Immature natural killer cell (primary cell): ENCODE measurements around the gene PLCH1. TPM values are rescaled to one million over a fixed set of nuclear protein-coding genes. Genes with fewer than 3 reads are reported as not detected.

Experiments
- DNase-seq, 3 donors: peaks; one replicate each; pipeline ENCODE4 v3.0.0; 2022; ENCODE audit warnings: mixed read lengths in 1 of 3
- H3K27ac Mint-ChIP-seq, 6 donors: one replicate each; pipeline ENCODE4 v1.8.0; 2020; ENCODE audit warnings: mixed read lengths in 6 of 6, mild to moderate bottlenecking in 5 of 6, inconsistent platforms in 4 of 6, moderate library complexity in 3 of 6
- H3K27me3 Mint-ChIP-seq, 3 donors: one replicate each; pipeline ENCODE4 v1.8.0; 2020 to 2021; ENCODE audit warnings: low read depth in 3 of 3, mild to moderate bottlenecking in 3 of 3, mixed read lengths in 3 of 3, moderate library complexity in 3 of 3, inconsistent platforms in 1 of 3
- H3K36me3 Mint-ChIP-seq, 3 donors: one replicate each; pipeline ENCODE4 v1.8.0; 2020; ENCODE audit warnings: mixed read lengths in 3 of 3, inconsistent platforms in 2 of 3, mild to moderate bottlenecking in 2 of 3
- H3K4me1 Mint-ChIP-seq, 2 donors: one replicate each; pipeline ENCODE4 v1.8.0; 2020; ENCODE audit warnings: inconsistent platforms in 2 of 2, mild to moderate bottlenecking in 2 of 2, mixed read lengths in 2 of 2, moderate library complexity in 1 of 2
- H3K4me3 Mint-ChIP-seq, 5 donors: one replicate each; pipeline ENCODE4 v1.8.0; 2020; ENCODE audit warnings: mild to moderate bottlenecking in 5 of 5, mixed read lengths in 5 of 5, inconsistent platforms in 3 of 5, moderate library complexity in 3 of 5
- H3K9me3 Mint-ChIP-seq, 6 donors: one replicate each; pipeline ENCODE4 v1.8.0; 2020; ENCODE audit warnings: mild to moderate bottlenecking in 6 of 6, mixed read lengths in 6 of 6, inconsistent platforms in 4 of 6, moderate library complexity in 3 of 6
- polyA plus RNA-seq, 3 donors: library from polyadenylated mRNA; unstranded; fragments of 300-500 nt; fragmentation: Illumina TruSeq; gene quantifications; one replicate each; pipeline ENCODE4 v1.2.3, GENCODE V29; 2021

PLCH1 gene
- polyA plus RNA-seq, 3 donors from 2014 or later: 0.11 TPM; not detected in 2

DNA sequence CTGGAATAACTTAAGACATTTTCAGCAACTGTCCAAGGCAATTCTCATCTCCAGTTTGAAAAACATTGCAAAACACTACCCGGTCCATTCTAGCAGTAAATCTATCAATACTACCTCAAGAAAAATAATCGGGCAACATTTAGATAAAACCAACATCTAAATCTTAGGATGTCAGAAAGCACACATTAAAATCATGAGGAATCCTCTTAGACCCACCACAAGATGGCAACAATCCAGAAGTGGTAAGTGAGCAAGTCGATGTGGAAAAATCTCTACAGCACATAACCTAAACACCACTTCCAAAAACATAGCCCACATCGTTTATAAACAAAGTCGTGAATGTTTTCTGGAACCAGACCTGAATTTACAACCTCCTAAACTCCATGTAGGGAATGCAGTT is 5.7 kb downstream of the PLCH1 start:
- H3K36me3 Mint-ChIP-seq: no peaks in the 10 kb centered on the region
- H3K4me3 Mint-ChIP-seq: no peak overlapping the region
- DNase-seq: no peak
- H3K27me3 Mint-ChIP-seq: peaks cover 5 to 22% (median 12%) of the 10 kb centered on the region in 3 donors
- H3K4me1 Mint-ChIP-seq: peaks cover 5 to 7% of the 10 kb centered on the region in 2 donors
- no peaks in the 10 kb centered on the region for H3K9me3 Mint-ChIP-seq
- no peak overlapping the region for H3K27ac Mint-ChIP-seq

DNA sequence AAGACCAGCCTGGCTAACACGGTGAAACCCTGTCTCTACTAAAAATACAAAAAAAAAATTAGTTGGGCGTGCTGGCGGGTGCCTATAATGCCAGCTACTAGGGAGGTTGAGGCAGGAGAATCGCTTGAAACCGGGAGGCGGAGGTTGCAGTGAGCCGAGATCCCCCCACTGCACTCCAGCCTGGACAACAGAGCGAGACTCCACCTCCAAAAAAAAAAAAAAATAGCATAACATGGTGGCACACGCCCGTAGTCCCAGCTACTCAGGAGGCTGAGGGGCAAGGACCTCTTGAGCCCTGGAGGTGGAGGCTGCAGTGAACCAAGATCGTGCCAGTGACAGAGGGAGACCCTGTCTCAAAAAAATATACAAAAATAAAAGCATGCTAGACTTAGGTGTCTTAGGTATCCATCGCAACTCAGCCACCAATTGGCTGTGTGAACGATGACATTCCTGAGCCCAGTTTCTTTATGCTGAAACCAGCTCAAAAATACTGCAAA is 6.2 kb downstream of the PLCH1 start:
- no peak overlapping the region for H3K27ac Mint-ChIP-seq
- peaks cover under 1 to 1% of the 10 kb centered on the region in 2 donors for H3K4me1 Mint-ChIP-seq
- peaks cover 6 to 18% (median 11%) of the 10 kb centered on the region in 3 donors for H3K27me3 Mint-ChIP-seq
- DNase-seq: no peak
- H3K36me3 Mint-ChIP-seq: no peaks in the 10 kb centered on the region
- H3K9me3 Mint-ChIP-seq: no peaks in the 10 kb centered on the region
- H3K4me3 Mint-ChIP-seq: no peak overlapping the region

DNA sequence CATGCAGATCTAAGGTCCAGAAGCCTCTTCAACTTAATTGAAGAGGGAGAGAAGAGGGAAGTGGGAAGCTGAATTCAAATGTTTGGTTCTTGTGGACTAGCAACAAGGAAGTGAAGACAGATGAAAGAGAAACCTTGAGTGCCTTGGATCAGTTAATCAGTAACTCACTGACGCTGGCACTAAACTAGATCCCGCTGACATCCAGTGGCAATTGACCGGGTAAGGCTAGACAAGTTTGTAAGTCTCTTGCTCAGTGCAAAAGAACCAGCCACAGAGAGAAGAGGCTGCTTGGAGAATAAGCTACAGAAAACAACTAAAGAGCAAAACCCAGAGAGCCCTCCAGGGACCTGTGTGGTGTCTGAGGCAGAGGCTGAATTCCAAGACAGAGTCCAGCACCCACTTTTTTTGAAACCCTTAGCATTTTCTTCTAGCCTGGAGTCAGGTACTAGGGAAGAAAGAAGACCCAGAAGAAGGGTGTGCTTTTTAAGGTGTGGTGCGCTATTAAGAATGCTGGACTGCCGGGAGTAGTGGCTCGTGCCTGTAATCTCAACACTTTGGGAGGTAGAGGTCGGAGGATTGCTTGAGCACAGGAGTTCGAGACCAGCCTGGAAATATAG is 6.9 kb downstream of the PLCH1 start:
- H3K4me1 Mint-ChIP-seq: no peaks in the 10 kb centered on the region
- H3K27me3 Mint-ChIP-seq: peaks cover 7 to 16% (median 7%) of the 10 kb centered on the region in 3 donors
- no peak for DNase-seq
- no peak overlapping the region for H3K4me3 Mint-ChIP-seq
- H3K27ac Mint-ChIP-seq: no peak overlapping the region
- H3K9me3 Mint-ChIP-seq: no peaks in the 10 kb centered on the region
- H3K36me3 Mint-ChIP-seq: no peaks in the 10 kb centered on the region

DNA sequence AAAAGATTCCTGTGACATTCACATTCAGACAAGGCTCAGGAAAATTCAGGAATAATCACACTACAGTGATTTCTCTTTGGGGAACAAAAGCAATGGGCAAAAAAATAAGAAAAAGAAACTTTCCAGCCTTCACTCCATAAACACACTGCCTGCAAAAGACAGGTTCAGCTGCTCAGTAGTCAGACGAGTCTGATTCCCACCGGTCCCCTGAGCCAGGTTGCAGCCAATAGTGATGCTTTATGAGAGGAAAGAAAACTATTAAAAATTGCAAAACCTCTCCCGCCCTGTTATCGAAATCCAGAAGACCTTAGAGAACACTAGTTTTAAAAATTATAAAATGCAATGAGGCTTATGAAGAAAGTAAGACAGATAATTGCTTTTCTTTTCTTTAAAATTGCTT is 8.5 kb downstream of the PLCH1 start:
- peaks cover 2 to 7% (median 7%) of the 10 kb centered on the region in 3 donors for H3K27me3 Mint-ChIP-seq
- H3K9me3 Mint-ChIP-seq: no peaks in the 10 kb centered on the region
- H3K4me1 Mint-ChIP-seq: no peaks in the 10 kb centered on the region
- no peak overlapping the region for H3K4me3 Mint-ChIP-seq
- no peak overlapping the region for H3K27ac Mint-ChIP-seq
- no peak for DNase-seq
- no peaks in the 10 kb centered on the region for H3K36me3 Mint-ChIP-seq

DNA sequence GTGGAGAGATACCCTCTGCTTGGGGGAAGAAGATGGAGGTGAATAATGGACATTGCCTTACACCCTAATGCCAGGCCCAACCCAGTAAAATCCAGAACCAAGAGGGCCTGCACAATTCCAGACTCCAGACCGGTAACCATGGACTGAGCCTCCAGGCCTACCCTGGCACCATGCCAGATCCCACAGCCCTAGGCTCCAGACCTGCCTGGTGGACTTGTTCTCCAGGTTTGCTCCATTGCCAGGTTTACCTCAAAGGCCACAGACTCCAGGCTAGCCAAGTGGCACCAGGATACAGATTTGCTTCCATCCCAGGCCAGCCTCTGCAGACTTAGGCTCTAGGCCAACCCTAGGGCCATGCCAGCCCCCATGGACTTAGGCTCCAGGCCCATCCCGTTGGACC is 14.0 kb downstream of the PLCH1 start:
- DNase-seq: no peak
- no peak overlapping the region for H3K4me3 Mint-ChIP-seq
- H3K9me3 Mint-ChIP-seq: no peaks in the 10 kb centered on the region
- no peak overlapping the region for H3K27ac Mint-ChIP-seq
- H3K27me3 Mint-ChIP-seq: peaks cover 2 to 4% (median 3%) of the 10 kb centered on the region in 3 donors
- no peaks in the 10 kb centered on the region for H3K4me1 Mint-ChIP-seq
- H3K36me3 Mint-ChIP-seq: no peaks in the 10 kb centered on the region

DNA sequence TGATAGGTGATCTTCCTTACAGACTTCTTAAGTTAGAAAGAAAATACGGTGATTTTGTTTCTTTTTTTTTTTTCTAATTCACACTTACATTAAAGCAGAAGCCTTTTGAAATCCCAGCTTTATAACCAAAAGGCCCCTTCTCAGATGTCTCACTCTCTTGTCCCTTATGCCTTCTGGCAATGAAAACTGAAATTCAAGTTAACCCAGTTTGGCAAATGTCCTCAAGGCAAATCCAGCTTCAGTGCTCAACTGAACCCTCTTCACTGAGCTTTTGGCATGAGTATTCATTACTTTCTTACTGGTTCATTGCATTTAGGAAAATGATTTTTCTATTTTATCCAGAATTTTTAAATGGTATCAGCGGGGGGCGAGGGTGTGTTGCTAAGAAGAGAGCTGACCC is 17.0 kb downstream of the PLCH1 start:
- peaks cover 0 to 6% (median 0%) of the 10 kb centered on the region in 6 donors for H3K9me3 Mint-ChIP-seq
- H3K27ac Mint-ChIP-seq: no peak overlapping the region
- H3K27me3 Mint-ChIP-seq: peaks cover 0 to 6% (median 3%) of the 10 kb centered on the region in 3 donors
- no peak overlapping the region for H3K4me3 Mint-ChIP-seq
- H3K36me3 Mint-ChIP-seq: no peaks in the 10 kb centered on the region
- H3K4me1 Mint-ChIP-seq: no peaks in the 10 kb centered on the region
- DNase-seq: no peak

DNA sequence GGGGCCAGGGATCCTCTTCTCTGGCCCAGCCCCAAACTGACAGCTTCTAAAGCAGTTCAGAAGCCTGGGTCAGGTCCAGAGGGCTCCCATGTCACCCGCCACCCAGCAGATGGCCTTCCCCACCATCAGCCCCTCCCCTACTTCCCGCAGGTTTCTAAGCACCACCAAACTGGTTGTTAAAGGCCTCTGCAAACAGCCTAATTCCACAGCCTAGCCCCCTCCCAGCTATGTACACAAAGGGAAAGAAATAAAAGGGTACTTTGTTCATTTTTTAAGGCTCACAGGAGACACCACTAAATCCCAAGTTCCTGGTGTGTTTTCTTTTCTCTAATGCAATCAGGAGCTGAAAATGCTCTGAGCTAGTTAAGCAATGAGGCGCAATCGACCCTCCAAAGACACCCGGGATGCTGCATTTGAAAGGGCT is 30.6 kb downstream of the PLCH1 start:
- no peak overlapping the region for H3K4me3 Mint-ChIP-seq
- H3K27ac Mint-ChIP-seq: no peak overlapping the region
- H3K36me3 Mint-ChIP-seq: peaks cover 0 to 7% (median 0%) of the 10 kb centered on the region in 3 donors
- H3K27me3 Mint-ChIP-seq: no peaks in the 10 kb centered on the region
- no peak for DNase-seq
- no peaks in the 10 kb centered on the region for H3K4me1 Mint-ChIP-seq
- peaks cover 0 to 10% (median 7%) of the 10 kb centered on the region in 6 donors for H3K9me3 Mint-ChIP-seq

DNA sequence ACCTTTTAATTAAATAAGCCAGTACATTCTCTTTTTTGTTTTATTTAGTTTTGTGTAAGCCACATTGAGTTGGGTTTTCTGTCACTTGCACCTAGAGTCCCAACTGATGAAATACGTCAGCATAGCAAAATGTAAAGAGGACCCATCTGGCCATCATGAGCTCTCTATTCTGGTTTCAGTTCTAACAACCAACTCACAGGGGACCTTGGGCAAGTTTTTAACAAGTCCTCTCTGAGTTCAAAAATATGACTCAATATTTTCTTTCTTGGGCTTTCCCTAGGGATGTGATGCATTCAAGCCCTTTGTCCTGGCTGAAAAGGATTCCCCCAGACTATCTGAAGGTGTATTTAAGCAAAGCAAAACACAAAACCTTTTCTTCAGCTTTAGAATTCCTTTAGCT is 32.9 kb downstream of the PLCH1 start:
- Mint-ChIP-seq H3K4me1 (no peaks in the 10 kb centered on the region), H3K36me3 (no peaks in the 10 kb centered on the region), H3K4me3 (no peak overlapping the region), H3K9me3 (no peaks in the 10 kb centered on the region), H3K27me3 (no peaks in the 10 kb centered on the region), H3K27ac (no peak overlapping the region)
- DNase-seq: no peak

DNA sequence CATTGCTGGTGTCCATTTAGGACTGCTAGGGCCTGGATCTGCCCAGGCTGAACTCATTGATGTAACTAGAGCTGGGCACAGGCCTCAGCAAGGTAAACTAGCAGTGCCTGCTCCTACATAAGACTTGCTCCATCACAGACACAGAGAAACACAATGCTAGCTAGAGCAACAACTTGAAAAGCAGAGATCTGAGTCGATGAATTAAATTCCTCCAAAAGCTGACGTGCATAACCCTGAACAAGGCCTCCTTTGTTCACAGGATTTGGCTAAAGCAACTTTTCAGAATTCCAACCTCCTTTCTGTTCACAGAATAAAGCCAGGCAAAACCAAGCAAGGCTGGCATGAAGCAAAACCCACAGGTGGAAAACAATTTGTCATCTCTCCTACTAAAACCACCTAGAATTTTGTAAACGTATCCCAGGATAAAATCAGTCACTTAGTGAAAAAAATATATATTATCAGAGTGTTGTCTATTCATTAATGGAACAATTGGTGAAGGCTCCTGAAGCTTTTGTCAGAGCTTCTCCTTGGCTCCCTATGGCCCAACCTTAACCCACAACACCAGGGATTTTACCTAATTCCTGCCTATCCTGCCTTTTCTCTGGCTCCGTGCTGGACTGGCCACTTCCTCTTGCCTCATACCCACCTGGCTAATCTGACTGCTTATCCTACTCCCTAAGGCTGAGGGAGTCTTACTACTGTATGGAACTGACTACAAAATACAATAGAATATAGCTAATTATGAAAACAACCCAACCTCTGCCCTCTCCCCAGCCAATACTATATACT is 39.9 kb downstream of the PLCH1 start:
- H3K27ac Mint-ChIP-seq: no peak overlapping the region
- no peaks in the 10 kb centered on the region for H3K36me3 Mint-ChIP-seq
- peaks cover 0 to 4% (median 0%) of the 10 kb centered on the region in 3 donors for H3K27me3 Mint-ChIP-seq
- no peaks in the 10 kb centered on the region for H3K9me3 Mint-ChIP-seq
- DNase-seq: no peak
- no peaks in the 10 kb centered on the region for H3K4me1 Mint-ChIP-seq
- no peak overlapping the region for H3K4me3 Mint-ChIP-seq

DNA sequence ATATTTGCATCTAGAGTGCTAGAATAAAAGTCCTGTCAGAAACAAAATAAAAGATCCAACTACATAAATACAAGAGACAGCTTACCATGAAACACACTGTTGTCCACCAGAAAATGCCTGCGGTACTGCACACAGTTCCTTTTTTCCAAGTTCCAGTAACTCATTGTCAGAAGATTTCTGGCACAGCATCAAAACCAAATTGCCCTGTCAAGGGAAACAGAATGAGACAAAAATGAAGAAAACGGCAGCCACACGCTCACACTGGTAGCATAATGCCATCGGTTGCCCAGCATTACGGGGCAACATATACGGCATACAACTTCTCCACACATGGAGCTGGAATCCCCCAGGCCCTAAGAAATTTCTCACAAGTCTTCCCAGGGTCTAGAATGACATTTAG is 40.8 kb downstream of the PLCH1 start:
- DNase-seq: no peak
- Mint-ChIP-seq H3K36me3 (no peaks in the 10 kb centered on the region), H3K4me3 (no peak overlapping the region), H3K9me3 (no peaks in the 10 kb centered on the region), H3K27ac (no peak overlapping the region), H3K4me1 (no peaks in the 10 kb centered on the region), H3K27me3 (peaks cover 0 to 4% (median 0%) of the 10 kb centered on the region in 3 donors)

DNA sequence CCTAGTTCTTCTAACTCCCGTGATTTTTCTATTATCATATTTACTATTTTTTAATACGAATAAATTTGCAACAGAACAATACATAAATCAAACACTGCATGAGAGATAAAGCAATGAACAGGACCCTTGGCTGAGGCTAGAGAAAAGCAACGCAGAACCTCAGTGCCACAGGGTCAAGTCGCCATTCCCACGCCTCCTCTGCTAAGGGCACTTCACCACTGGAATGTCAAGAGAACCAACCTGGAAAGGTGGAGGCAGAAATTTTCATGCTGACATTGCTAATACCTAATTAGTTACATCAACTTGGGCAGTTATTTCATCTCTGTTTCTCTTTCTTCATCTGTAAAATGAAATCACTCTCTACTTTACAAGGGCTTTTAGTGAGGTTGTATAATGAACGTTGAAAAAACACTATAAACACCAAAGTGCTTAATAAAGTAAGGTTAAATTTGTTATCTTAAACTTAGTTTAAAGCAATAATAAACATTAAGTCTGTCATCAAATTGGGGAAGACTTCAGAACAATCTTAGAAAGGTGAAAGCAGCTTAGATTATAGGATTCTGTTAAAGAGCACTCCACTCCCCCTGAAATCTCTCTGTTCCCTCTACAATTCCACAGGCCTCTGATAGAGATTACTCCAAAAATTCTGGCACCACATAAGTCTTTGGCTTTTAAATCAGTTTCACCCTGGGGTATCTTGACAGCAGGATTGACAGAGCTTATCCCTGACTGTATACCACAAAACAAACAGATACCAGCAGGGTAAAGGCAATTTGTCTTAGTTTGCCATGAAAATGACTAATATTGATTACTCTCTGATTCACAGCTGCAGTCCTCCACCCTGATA is 41.9 kb downstream of the PLCH1 start:
- Mint-ChIP-seq H3K4me1 (no peaks in the 10 kb centered on the region), H3K9me3 (no peaks in the 10 kb centered on the region), H3K27ac (no peak overlapping the region), H3K36me3 (no peaks in the 10 kb centered on the region), H3K27me3 (peaks cover 0 to 4% (median 0%) of the 10 kb centered on the region in 3 donors), H3K4me3 (no peak overlapping the region)
- no peak for DNase-seq

DNA sequence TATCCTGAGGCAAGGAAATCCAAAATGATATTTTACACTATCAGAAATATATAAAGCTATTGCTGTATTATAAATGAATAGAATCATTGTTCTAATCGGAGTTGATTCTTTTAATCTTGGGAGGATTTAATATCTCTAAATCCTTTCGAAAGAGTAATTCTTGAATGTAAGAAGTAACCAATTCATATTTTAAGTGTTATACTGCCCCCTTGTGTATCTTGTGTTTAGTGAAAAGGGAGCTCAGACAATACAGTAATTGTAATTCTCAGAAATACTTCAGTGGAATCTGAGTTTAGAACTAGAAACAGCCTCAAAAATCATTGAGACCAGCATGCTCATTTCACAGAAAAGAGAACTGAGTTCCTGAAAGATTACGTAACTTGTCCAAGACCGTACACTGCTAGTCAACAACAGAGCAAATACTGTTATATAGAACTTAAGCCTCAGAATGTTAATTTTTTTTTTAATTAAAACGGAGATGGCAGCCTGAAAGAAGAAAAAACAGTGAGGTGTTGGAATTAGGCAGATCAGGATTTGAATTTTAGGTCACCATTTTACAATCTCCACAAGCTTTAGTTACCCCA is 42.9 kb downstream of the PLCH1 start:
- no peaks in the 10 kb centered on the region for H3K4me1 Mint-ChIP-seq
- peaks cover 0 to 4% (median 2%) of the 10 kb centered on the region in 3 donors for H3K27me3 Mint-ChIP-seq
- H3K27ac Mint-ChIP-seq: no peak overlapping the region
- no peaks in the 10 kb centered on the region for H3K36me3 Mint-ChIP-seq
- H3K9me3 Mint-ChIP-seq: no peaks in the 10 kb centered on the region
- no peak overlapping the region for H3K4me3 Mint-ChIP-seq
- DNase-seq: peak; percentile 17 to 33 (median 28)

DNA sequence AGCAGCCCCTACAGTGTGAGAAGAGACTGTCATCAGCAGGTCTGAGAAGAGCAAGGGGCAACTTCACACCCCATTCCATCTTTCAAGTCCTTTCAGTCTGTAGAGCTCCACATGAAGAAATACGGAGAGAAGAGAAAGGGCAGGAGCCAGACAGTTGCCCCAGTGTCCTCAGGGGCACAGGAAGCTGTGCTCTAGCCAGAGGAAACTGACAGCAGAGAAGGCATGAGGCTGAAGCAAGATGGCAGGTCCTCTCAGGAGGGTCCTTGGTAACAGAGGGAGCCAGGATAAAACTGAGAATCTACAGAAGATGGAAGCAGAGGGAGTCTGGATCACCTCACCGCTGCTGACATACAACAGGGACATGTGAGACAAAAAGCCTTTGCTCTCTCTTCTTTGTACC is 47.3 kb downstream of the PLCH1 start:
- Mint-ChIP-seq H3K27me3 (peaks cover 0 to 3% (median 2%) of the 10 kb centered on the region in 3 donors), H3K4me1 (no peaks in the 10 kb centered on the region), H3K9me3 (no peaks in the 10 kb centered on the region)

More for the DNA sequence above, 47.3 kb downstream of the PLCH1 start:
- no peaks in the 10 kb centered on the region for H3K36me3 Mint-ChIP-seq
- H3K27ac Mint-ChIP-seq: no peak overlapping the region
- no peak overlapping the region for H3K4me3 Mint-ChIP-seq
- no peak for DNase-seq
